ENCODE results near the gene MON1A.

Gene MON1A

DNA sequence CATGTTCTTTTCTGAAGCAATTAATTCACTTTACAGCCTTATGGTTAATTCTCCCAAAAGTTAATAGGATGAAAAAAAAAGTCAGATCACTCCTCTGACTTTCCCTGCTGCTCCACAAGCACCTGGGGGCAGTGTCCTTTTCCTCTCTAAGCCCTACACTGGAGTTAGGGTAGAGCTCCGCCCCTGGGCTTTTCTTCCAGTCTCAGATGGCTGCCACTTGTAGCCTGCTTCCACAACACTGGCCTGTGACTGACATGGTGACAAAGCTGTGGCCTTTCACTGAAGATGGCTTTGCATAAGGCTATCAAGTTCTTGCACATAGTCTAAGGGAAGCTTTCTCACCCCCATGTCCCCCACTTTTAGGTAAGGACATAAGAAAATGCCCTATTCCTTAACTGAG, 1.3 kb upstream of the MON1A start:
- in situ Hi-C loops (cut with MboI; ENCODE audit: low sequenced_read_pairs, unreplicated experiment), result no loop called here
- no peak for DNase-seq (ENCODE audit: low spot score)
- TF ChIP-seq, protein P1, sequence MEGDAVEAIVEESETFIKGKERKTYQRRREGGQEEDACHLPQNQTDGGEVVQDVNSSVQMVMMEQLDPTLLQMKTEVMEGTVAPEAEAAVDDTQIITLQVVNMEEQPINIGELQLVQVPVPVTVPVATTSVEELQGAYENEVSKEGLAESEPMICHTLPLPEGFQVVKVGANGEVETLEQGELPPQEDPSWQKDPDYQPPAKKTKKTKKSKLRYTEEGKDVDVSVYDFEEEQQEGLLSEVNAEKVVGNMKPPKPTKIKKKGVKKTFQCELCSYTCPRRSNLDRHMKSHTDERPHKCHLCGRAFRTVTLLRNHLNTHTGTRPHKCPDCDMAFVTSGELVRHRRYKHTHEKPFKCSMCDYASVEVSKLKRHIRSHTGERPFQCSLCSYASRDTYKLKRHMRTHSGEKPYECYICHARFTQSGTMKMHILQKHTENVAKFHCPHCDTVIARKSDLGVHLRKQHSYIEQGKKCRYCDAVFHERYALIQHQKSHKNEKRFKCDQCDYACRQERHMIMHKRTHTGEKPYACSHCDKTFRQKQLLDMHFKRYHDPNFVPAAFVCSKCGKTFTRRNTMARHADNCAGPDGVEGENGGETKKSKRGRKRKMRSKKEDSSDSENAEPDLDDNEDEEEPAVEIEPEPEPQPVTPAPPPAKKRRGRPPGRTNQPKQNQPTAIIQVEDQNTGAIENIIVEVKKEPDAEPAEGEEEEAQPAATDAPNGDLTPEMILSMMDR (IDR thresholded peaks at IDR 0.05; ENCODE audit: borderline replicate concordance, control extremely low read depth, extremely low read depth, insufficient read depth, missing control alignments), result no peak

DNA sequence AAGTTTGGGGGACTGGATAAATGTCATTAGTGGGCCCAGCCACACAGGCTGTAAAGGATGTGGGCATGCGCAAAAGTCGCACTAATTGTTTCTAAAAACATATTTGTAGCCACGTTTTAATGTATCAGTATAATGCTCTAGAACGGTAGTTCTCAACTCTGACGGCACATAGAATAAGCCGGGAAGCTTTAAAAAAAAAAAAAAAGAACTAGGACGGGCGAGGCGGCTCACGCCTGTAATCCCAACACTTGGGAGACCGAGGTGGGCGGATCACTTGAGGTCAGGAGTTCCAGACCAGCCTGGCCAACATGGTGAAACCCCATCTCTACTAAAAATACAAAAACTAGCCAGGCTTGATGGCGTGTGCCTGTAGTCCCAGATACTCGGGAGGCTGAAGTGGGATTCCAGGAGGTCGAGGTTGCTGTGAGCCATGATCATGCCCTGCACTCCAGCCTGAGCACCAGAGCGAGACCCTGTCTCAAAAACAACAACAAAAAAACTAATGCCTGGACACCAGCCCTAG, 618 bp upstream of the MON1A start:
- no peak for DNase-seq (ENCODE audit: low spot score)
- in situ Hi-C loops (cut with MboI; ENCODE audit: low sequenced_read_pairs, unreplicated experiment), result no loop called here
- TF ChIP-seq, protein P1 (IDR thresholded peaks at IDR 0.05; ENCODE audit: borderline replicate concordance, control extremely low read depth, extremely low read depth, insufficient read depth, missing control alignments), result no peak

DNA sequence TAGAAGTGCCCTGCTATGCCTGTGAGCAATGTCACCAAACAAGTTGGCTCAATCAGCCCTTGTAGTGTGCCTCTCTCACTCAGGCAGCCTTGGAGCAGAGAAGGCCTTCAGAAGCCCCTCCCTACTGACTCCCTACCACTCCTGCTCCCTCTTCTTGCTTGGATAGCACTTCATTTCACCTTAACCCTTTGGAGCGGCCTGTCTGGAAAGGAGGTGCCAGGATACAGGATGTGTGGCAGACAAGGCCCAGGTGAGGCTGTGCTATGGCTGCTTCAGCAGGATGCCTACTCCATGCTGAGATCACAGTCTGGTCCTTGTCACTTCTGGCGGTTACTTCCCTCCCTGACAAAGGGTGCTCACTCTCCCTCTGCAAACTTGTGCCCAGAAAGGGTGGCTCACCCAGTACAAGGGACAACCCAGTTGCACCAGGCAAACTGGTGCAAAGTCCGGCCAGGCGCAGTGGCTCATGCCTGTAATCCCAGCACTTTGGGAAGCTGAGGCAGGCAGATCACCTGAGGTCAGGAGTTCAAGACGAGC, 1.1 kb downstream of the MON1A start:
- in situ Hi-C loops (cut with MboI; ENCODE audit: low sequenced_read_pairs, unreplicated experiment), result no loop called here
- TF ChIP-seq, protein P1 (IDR thresholded peaks at IDR 0.05; ENCODE audit: borderline replicate concordance, control extremely low read depth, extremely low read depth, insufficient read depth, missing control alignments), result no peak
- DNase-seq (ENCODE audit: low spot score), result no peak

DNA sequence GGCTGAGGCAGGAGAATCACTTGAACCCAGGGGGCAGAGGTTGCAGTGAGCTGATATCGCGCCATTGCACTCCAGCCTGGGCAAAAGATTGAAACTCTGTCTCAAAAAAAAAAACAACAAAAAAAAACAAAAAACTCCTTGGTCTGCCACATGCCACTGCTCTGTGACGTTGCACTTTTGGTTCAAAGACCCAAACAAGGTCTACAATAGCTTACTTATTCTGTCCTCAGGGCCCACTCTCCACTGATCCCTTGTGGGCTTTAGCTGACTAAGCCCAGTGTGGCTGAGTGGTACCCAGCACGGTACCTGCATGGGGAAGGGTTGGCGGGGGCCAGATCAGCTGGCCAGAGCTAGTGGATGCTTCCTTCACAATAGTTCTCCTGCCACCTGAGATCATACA, 1.8 kb downstream of the MON1A start:
- no peak for DNase-seq (ENCODE audit: low spot score)
- in situ Hi-C loops (cut with MboI; ENCODE audit: low sequenced_read_pairs, unreplicated experiment), result no loop called here
- TF ChIP-seq, protein P1 (IDR thresholded peaks at IDR 0.05; ENCODE audit: borderline replicate concordance, control extremely low read depth, extremely low read depth, insufficient read depth, missing control alignments), result no peak

DNA sequence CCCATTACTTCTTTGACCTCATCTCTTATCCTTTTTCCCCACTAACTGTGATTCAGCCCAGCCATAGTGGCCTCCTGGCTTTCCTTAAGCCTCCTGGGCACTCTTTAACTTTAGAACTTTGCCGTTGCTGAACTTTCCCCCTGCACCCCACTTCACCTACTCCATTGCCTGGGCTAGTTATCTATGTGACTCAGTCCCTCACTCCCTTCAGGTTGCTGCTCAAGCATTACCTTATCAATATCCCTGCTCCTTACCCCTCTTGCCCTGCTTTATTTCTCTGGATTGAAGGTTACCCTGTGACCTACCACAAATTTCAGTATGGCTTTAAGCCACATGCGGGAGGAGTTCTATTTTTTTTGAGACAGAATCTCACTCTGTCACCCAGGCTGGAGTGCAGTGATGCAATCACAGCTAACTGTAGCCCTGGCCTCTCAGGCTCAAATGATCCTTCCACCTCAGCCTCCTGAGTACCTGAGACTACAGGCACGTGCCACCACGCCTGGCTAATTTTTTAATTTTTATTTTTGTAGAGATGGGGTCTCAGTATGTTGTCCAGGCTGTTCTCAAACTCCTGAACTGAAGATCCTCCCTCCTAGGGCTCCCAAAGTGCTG, 3.4 kb downstream of the MON1A start:
- DNase-seq (ENCODE audit: low spot score), result no peak
- in situ Hi-C loops (cut with MboI; ENCODE audit: low sequenced_read_pairs, unreplicated experiment), result no loop called here
- TF ChIP-seq, protein P1 (IDR thresholded peaks at IDR 0.05; ENCODE audit: borderline replicate concordance, control extremely low read depth, extremely low read depth, insufficient read depth, missing control alignments), result no peak

DNA sequence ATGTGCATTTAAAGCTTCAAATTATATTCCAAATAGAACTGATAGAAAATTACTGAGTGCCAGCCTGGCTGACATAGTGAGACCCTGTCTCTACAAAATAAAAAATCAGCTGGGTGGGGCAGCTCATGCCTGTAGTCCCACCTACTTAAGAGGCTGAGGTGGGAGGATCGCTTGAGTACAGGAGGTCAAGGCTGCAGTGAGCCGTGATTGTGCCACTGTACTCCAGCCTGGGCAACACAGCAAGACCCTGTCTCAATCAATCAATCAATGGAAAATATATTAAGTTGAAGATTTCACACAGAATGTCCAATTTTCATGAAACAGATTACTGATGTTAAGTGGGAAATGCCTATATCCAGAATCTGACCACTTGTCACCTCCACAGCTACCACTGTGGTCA, 4.1 kb downstream of the MON1A start:
- in situ Hi-C loops (cut with MboI; ENCODE audit: low sequenced_read_pairs, unreplicated experiment), result no loop called here
- TF ChIP-seq, protein P1 (IDR thresholded peaks at IDR 0.05; ENCODE audit: borderline replicate concordance, control extremely low read depth, extremely low read depth, insufficient read depth, missing control alignments), result no peak
- DNase-seq (ENCODE audit: low spot score), result no peak
